Fibroblast of villous mesenchyme (primary cell): ENCODE data around the gene MLLT6. TPM values are rescaled to one million over a fixed set of nuclear protein-coding genes. Genes with fewer than 3 reads are reported as not detected.

ENCODE experiments used
- DNase-seq: peaks from one replicate; pipeline ENCODE4 v3.0.0-alpha.2; 2010; ENCODE audit warnings: low read depth
- H3K4me3 ChIP-seq: 2 replicates; pipeline ENCODE4 v1.5.1; 2011; ENCODE audit warnings: low read depth, mild to moderate bottlenecking, low read length
- CTCF ChIP-seq: IDR thresholded peaks from 2 replicates; pipeline ENCODE4 v1.5.1; 2012; ENCODE audit warnings: low read depth, mild to moderate bottlenecking, low read length; ENCODE audit not compliant: insufficient read depth
- total RNA-seq: library from RNA; depleted of rRNA; stranded (reverse); fragments of >200 nt; gene quantifications from 2 replicates; pipeline ENCODE4 v1.2.3, GENCODE V29; 2012

Gene MLLT6
- total RNA-seq, 1 donor: 25.5 TPM

- H3K4me3 ChIP-seq: no peak overlapping the region
- TF ChIP-seq CTCF: no peak
- DNase-seq: no peak
Measured at GRCh38 chr17:38660097-38661025, 44.7 kb upstream of the MLLT6 start.

DNA sequence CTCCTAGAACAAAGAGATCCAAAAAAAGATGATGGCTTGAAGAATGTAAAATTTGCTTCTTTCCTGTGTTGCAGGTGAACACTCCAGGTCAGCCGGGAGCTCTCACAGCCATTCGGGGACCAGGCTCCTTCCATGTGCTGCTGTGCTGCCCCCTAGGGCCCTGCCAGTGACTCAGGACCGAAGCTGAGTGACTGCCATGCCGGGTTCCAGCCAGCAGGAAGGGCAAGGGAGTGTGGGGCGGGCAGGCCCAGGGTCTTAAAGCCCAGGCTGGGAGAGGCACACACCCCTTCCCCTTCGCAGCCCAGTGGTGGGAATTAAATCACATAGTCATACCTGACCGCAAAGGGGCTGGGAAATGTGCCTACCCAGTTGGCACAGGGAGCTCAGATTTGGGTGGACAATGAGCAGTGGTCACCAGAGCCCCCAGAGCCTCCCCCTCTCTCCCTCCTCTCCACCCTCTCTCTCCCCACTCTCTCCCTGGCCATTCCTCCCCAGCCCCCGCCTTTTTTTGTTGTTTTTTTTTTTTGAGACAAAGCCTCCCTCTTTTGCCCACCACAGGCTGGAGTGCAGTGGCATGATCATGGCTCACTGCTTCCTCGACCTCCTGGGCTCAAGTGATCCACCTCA lies 41.8 kb upstream of the MLLT6 start:
- peak; percentile 39 for DNase-seq
- TF ChIP-seq CTCF: peak; percentile 84
- no peak overlapping the region for H3K4me3 ChIP-seq

DNA sequence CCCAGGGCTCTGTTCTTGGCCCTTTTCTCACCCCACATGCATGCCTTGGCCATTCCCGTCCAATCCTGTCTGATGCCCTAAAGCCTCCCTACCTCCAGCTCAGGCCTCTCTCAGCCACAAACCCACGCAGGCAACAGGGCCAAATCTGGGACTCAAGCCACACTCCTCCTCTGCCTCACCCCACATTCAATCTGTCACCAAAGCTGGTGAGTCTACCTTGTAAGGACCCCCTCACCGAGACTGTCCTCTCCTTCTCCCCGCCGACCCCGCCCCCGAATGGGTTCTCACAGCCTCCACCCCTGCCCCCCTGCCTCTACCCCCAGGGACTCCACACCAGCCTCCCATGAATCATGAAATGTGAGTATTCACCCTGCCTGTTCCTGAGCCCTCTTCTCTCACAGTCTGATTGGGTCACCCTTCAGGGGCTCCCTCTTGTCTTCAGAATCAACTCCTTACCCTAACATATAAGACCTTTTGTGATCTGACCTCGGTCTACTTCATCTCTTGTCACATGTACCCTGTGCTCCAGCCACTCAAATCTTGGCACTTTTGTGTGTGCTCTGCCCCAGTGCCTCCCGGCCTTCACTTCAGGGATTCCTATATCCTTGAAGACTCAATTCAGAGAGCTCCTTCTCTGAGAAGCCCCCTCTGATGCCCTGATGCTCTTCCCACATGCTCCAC lies 41.0 kb upstream of the MLLT6 start:
- no peak overlapping the region for H3K4me3 ChIP-seq
- no peak for TF ChIP-seq CTCF
- DNase-seq: no peak

DNA sequence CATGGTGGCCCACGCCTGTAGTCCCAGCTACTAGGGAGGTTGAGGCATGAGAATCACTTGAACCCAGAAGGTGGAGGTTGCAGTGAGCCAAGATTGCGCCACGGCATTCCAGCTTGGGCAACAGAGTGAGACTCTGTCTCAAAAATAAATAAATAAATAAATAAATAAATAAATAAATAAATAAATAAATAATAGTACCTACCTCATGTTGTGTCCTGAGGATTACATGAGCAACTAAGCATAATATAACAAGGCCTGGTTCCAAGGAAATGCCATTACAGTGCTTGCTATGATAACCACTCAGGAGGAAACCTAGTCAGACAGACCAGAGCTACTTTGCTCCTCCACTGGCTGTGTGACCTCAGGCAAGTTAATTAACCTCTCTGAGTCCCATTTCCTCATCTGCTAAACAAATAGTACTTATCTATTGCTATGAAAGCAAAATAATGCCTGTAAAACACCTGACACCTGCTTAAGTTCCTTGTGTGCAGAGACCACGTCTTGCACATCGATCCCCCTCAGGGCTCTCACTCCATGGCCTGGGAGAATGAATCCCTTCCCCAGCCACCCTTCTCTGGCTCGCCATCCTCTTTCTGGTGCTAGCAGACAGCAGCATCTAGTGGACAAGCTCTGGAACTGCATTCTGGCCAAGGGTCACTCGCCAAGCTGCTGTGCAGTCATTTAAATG lies 37.8 kb upstream of the MLLT6 start:
- DNase-seq: peak; percentile 70
- TF ChIP-seq CTCF: peak; percentile 100

GRCh38 chr17:38667787-38668122 lies 37.3 kb upstream of the MLLT6 start:
- no peak overlapping the region for H3K4me3 ChIP-seq
- TF ChIP-seq CTCF: no peak
- no peak for DNase-seq

More for the DNA sequence above, 37.8 kb upstream of the MLLT6 start:
- H3K4me3 ChIP-seq: no peak overlapping the region

GRCh38 chr17:38669520-38669919 lies 35.6 kb upstream of the MLLT6 start:
- DNase-seq: no peak
- TF ChIP-seq CTCF: no peak
- no peak overlapping the region for H3K4me3 ChIP-seq
